ENCODE data around the gene PIANP.
A peak's percentile ranks its signal among the peaks of the same experiment; 100 is the strongest.
"Not testable (repeated sequence)": the region's sequence is repeated elsewhere in the genome, so short reads cannot be mapped to it uniquely, and the experiment has no call there.

PIANP gene

DNA sequence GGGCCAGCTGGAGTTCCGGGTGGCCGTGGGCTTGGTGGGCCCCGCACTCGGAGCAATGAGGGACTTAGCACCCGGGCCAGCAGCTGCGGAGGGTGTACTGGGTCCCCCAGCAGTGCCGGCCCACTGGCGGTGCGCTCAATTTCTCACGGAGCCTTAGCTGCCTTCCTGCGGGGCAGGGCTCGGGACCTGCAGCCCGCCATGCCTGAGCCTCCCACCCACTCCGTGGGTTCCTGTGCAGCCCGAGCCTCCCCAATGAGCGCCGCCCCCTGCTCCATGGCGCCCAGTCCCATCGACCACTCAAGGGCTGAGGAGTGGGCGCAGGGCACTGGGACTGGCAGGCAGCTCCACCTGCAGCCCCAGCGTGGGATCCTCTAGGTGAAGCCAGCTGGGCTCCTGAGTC lies 7.7 kb upstream of the PIANP start:
- DNase-seq (ENCODE audit: low read depth in 2 of 2): not testable (repeated sequence)

DNA sequence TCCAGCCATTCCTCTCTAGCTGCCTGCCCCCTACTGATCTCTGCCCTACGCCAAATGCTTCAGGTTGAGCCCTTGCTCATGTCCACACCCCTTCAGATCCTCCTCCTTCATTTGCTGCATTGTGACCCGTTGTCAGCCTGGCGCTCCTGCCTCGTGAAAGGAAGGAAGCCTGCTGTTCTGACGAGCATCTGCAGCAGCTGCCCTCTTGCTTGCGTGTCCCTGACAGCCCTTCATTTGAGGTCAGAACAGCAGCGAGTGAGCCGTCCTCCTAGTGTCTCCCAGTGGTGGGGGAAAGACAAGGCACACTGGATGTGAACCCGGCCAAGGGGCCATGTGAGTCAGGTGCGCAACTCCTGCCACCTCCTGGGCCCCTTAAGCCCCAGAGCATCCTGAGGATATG lies 3.0 kb upstream of the PIANP start:
- DNase-seq (ENCODE audit: low read depth in 2 of 2): no peak

DNA sequence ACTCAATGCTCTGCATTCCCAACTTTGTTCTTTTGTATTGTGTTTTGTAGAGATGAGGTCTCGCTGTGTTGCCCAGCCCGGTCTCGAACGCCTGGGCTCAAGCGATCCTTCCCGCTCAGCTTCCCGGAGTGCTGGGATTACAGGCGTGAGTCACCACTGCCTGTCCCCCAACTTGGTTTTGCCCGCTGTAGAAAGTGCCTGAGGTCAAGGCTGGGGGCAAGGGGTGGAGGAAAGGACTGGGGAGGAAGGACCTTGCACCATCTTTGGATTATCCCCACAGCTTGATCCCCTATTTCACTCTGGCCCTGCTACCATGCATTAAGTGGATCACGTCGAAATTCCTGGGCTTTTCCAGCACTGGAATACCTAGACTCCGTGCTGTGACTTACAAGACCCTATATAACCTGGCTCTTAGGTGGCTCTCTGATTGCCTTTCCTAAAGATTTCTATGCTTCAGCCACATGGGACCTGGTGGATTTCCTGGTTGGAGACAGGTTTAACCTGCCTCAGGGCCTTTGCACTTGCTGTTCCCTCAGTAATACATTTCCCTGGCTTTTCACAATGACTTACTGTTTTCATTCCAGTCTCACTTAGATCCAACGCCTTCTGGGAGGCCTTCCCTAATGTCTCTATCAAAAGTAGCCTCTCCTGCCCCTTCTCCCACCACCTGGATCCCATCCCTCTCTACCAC lies 608 bp upstream of the PIANP start:
- DNase-seq (ENCODE audit: low read depth in 2 of 2): no peak

DNA sequence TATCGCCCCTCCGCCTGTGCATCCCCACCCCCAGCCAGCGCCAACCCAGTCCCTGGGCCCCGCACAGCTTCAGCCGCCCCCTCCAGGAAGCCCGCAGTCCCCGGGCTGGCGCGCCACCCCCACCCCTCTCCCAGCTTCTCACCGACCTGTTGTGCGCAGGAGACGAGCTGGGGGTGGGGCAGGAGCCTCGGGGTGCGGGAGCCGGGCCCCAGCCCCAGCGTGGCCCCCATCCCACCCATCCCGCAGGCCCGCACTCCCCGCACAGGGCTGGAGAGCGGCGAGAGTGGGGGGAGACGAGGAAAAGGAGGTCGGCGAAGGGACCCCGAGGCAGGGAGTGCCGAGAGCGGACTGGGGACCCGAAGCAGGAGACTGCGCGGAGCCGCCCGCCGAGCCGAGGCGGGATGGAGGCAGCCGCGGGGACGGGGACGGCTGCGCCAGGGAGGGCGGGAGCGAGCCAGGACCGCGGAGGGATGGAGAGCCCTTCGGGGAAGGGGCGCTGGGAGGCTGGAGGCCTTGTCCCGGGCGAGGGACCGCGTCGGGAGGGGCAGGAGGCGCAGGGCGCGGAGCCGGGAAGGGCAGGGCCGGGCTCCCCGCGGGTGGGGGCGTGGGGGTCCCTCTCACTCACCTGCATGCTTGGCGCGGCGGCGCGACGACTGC lies 498 bp downstream of the PIANP start:
- DNase-seq (ENCODE audit: low read depth in 2 of 2): peak in 1 of 2 donors; percentile 11

DNA sequence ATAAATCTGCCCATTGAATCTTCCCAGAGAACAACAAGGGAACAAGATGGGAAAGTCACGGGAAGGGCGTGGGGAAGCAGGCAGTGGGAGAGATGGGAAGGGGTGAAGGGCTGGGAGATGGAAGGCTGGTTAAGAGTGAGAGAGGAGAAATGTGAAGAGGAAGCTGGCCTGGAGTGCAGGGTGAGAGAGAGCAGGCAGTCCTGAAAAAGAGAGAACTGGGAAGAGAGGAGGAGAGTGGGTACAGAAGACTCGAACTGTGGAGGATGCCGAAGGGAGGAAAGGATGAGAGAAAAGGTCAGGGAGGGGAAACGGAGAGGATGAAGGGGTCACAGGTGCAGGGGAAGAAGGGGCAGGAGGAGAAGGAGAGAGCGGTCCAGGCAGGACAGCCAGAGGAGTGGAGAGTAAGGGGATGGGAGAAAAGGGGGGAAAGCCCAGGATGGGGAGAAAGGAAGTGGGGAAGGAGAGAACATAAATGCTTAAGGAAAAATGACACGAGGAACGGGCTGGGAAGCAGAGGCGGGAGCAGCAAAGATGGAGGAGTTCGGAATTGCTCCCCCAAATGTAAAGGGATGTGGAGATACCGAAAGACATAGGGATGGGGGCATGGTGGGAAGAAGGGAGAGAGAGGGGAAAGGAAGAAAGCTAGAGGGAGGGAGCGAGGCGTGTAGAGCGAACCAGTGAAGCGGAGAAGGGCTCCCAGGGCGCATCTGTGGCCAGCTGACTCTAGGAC lies 1.2 kb downstream of the PIANP start:
- no peak for DNase-seq (ENCODE audit: low read depth in 2 of 2)

DNA sequence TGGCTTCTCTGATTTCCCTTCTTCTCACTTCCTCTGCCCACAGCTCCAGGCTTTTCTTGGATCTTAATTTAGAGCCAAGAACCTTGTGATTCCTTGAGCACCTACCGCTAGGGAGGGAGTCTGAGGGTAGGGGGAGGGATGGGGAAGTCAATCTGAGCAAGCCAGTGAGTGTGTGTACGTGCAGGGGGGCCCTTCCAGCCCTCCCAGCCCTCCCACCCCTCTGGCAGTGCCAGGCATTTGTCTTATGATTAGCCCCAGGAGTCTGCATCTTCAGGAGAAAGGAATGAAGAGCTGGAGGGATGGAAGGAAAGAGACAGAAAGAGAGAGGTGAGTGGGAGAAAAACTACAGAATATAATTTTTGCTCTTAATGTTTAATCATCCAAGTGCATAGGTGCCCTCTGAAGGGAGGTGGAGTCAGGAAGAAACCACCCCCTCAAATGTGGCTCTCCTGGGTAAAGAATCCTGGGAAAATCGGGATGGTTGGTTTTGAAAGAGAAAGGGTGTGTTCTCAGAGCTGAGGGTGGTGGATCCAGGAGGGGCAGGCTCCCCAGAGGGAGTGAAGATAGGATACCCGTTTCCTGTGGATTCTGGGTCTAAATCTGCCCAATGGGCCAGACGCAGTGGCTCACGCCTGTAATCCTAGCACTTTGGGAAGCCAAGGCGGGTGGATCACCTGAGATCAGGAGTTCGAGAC lies 2.1 kb downstream of the PIANP start:
- DNase-seq (ENCODE audit: low read depth in 2 of 2): no peak

DNA sequence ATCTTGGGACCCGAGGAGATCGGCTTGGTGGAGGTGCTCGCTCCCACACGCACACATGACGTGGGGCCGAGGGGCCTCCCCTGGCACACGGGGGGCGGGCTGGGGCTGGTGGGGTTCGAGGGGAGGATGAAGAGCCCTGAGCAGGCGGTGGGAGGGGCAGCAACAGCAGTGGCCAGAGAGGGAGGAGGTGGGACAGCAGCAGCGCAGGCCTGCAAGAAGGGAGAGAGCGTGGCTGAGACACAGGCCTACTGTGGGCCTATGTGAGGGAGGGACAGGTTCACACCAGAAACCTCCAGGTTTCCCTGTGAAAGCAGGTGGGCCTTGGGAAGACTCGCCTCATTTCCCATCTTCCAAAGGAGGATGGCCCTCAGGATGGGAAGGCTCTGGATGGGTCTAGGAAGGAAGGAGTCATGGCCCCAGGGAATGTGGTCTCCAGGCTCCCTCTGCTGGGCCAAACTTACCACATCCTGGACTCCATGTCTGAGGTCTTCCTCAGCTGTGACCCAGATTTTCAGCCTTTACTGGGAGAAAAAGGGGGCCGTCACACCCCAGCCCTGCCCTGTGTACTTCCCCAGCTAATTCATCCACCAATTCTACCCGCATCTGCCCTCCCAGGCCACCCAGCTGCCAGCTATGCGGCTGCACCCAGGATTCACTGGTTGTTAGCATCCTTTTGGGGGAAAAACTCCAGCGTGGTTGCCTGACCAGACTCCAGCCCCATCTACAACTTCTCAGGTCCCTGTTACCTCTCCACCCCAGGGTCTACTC lies 2.8 kb downstream of the PIANP start:
- DNase-seq (ENCODE audit: low read depth in 2 of 2): no peak

DNA sequence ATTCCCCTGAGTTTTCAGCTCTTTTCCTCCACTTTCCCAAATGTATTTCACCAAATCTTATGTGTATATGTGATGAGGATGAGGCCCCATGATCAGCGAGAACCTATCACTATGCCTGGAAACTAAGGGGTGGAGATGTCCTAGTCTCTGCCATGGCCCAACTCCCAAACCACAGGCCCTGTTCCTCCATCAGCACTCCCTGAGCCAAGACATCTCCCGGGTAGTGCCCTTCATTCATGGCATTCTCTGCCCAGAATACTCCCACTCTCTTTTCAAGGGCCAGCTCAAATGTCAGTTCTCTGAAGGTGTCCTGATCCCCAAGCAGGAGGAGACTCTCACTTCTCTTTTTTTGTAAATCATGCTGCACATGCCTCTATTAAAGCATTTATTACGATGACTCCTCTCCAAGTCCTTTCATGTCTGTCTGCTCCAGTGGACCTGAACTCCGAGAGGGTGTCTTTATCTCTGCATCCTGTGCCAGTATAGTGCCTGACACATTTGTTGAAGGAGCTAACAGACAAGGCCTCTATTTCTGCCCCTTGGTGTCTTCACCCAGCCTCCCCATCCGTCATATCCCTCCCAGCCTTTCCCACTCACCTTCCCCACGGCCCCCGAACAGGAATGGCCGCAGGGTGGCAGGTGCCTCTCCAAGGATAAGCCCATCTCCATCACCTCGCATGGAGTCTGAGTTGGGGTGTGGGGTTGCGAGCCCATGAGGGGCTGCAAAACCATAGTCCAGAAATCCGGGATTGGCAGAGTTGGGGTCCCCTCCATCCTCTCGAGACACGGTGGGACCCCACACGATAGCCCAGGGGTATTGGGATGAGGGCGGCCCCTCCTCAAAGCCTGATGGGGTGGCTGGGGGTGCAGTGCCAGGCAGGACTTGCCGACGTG lies 3.7 kb downstream of the PIANP start:
- no peak for DNase-seq (ENCODE audit: low read depth in 2 of 2)

DNA sequence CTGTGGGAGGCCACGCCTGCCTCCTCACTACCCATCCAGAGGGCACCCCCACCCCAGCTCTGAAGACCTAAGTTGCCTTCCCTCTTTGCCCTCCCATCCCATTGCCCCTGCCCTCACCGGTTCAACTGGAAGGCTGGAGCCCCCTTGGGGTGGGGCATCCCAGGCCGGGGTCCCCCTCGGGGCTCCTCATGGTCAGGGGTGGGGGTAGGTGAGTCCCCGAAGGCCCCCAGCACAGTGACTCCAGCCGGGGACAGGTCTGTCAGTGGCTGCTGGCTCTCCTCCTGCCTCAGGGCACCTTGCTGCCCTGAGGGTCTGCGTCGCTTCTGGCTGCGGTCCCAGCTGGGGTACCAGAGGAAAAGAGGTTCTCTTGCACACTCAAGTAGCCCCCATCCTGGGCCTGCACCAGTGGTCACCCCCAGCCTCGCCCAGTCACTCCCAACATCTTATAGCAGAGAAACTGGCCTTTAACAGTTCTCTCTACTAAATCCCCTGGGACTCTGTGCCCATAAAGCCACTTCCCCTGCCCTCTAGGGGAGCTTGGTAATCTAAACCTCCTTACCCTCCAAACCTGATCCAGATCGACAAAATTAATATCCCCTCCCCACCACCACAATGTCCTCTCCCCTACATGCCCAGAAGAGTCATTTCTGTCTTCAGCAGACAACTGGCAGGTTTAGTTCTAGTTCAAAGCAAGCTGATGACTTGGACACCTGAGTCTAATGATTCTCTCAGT lies 5.1 kb downstream of the PIANP start:
- DNase-seq (ENCODE audit: low read depth in 2 of 2): no peak

DNA sequence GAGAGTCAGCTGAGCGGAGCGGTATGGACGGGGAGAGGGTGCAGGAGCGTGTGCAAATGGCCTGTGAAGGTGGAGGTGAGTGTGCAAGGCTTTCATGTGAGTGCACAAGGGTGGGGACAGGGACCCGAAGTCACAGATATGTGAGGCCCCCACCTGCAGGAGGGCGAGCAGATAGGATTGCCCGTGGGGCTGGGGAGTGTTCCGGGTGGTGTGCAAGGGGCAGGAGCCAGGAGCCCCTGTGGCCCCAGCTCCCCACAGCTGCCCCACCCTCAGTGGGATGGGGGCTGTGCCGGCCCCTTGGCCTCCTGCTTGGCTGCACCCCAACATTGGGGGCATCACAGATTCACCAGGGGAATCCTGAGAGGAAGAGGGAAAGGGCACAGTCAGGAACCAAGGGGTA lies 5.9 kb downstream of the PIANP start:
- DNase-seq (ENCODE audit: low read depth in 2 of 2): no peak

DNA sequence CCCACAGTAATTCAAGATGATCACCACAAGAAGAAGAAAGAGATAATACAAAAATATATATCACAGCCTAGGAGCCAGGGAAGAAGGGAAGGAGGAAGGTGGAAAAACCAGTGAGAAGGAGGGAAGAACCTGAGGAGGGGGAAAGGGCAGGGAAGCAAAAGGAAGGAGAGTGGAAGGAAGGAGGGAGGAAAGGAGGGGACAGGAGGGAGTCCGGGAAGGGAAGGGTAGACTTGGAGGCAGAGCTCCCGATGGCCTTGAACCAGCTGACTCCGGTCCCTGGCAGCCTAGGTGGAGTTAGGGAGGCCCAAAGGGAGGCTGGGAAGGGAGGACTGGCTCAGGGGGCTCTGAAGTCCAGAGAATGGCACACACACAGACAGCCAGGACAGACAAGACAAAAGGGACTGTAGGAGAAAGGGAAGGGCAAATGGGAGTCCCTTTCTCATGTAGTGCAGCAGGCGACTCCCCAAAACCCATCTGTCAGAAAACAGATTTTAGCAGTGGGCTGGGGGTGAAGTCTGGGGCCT lies 6.7 kb downstream of the PIANP start:
- DNase-seq (ENCODE audit: low read depth in 2 of 2): no peak

DNA sequence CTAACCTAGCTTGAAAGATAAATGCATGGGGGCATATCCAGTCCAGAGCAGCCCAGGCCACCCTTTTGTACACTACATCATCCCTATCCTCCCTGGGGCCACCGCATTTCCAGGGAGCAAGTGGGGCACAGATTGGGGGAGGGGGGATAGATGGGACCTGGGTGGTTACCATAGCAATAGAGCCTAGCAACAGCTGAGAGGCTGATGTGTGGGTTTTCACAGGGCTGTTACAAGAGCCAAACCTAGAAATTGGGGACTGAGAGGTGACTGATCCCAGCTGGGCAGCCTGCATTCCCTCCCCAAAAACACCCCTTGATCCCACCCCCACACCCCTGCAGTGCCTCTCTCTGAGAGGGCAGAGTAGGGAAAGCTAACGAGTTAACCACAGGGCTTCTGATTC lies 7.7 kb downstream of the PIANP start:
- DNase-seq (ENCODE audit: low read depth in 2 of 2): no peak

DNA sequence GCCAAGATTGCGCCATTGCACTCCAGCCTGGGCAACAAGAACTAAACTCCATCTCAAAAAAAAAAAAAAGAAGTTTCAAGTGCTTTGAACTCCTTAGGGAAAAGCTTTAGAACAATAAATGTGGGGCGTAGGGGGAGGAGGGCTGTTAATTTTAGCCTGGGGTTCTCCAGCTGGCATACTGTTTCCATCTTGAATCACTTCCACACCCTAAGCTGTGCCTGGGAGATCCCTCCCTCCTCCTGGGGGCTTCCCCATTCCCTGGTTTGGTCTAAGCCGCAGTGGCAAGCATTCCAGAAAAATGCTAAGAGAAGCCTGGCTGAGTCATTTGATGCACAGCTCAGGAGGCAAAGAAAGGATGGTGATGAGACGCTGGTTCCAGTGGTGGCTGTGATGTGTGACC lies 9.1 kb downstream of the PIANP start:
- DNase-seq (ENCODE audit: low read depth in 2 of 2): no peak

DNA sequence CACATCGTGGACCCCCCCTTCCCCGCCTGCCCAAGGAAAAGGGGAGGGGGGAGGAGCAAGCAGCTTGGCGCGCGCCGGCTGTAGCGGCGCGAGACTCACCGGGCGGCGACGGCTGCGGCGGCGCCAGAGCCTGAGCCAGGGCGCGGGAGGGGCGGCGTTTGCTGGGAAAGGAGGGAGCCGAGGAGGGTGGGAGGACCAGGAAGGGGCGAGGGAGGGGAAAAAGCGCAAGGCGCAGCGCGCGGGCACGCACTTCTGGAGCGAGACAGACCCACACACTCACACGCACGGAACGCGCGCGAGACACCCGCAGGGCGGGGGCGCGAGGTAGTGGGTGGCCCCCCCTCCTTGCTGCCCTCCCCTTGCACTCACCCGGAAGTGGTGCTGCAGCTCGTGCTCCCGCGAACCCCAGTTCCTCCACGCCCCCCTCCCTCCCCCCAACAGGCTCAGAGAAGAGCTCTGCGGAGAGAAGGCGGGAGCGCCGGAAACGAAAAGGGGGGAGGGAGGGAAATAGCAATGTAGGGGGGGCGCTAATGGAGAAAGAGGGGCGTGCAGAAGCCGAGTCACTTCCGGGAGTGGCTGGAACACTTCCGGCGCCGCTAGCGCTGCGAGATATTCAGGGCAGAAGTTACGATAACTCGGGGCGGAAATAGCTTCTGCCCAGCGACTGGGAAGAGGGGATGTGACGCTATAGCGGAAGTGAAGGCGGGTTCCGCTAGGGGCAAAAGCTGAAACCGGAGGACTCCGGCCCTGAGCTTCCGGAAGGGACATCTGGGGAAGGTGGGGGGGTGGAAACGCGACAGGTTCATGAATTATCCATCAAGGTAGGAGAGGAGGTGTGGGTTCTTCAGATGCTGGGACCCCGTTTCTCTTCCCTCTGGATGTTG lies 11.4 kb downstream of the PIANP start, which contains the start of gene ZNF384:
Gene ZNF384, minus strand, starts transcription at position 377 of the 884 bp plus-strand sequence. CDS start 9,855 bp downstream, outside the sequence.
- DNase-seq (ENCODE audit: low read depth in 2 of 2): peak; percentile 86 to 88

DNA sequence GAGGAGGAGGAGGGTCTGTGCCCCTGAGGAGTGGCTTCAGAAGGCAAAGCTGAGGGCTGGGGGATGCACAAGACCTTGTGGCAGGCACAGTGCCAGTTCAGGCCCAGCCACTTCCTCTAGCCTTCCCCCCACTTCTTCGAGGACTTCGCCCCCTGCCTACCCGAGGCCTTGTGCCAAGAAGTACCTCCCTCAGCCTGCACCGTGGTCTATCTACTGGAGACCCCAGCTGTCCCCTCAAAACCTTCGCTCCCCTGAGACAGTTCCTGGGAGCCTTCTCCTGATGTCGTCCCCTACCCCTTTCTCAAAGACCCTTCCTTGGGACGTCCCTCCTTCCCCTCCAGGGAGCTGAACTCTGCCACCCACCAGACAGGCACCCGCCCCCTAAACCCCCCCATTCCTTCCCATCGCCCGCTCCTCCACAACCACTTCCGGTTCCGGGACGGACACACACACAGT lies 12.0 kb downstream of the PIANP start:
- peak in 1 of 2 donors; percentile 11 for DNase-seq (ENCODE audit: low read depth in 2 of 2)

DNA sequence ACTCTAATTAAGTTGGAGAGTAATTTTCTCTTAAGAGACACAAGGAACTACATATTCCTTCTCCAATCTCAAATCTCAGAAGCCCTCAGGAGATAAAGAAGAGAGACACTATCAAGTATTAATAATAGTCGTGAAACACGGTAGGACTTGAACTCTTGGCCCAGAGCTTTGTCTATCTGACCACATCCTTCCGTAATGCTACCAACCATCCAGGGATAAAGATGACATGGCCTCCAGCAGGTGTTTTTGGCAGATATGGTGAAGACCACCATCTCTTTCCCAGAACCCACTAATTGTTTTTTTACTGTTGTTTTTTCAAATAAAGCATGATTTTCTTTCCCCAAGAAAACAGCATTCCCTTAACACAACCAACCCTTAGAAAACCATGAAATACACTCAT lies 14.8 kb downstream of the PIANP start:
- no peak for DNase-seq (ENCODE audit: low read depth in 2 of 2)

DNA sequence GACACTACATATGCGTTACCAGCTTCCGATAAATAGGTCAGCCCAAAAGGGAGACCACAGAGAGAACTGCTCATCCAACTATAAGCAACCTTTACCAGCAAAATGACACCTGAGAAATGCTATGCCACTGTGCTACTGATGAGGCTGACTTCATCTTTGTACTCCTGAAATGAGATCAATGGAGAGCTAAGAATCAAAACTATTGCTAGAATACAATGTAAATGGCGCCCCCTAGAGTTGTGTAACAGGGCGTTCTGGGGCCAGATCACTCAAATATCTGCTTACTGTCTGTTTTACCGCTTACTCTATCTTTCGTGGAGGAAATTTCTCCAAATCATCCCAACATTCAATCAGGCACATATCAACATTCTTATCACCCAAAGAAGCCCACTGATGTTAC lies 16.0 kb downstream of the PIANP start:
- peak in 1 of 2 donors; percentile 35 for DNase-seq (ENCODE audit: low read depth in 2 of 2)

DNA sequence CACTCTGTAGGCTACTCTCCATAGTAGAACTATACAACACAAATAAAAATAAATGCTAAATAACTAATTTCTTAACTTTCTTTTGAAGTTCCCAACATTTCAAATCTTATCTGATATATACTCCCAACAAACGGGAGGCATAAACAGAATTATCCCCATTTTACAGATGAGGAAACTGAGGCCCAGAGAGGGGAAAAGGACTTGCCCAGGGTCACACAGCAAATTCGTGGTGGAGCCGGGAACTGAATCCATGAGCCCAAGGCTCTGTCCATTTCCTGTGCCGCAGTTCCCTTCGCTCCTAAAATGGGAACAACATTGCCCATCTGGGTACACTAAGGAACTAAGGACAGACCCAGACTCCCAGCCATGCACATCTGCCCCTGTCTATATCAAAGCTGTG lies 23.7 kb downstream of the PIANP start:
- no peak for DNase-seq (ENCODE audit: low read depth in 2 of 2)
